ENCODE data around the gene SLC7A7.

DNA sequence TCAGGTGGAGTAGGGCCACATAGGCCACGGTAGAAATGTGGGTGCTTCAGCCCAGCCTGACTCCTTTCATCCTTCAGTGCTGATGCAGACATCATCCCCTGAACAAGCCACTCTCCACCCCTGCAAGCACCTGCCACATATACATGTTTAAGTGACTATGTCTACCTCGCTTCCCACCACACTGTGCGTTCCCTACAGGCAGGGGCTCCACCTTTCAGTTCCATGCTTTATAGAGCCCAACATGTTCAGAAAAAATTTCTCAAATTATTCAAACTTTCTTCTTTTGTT is 11.6 kb downstream of the SLC7A7 start:
- TF ChIP-seq, protein P1, sequence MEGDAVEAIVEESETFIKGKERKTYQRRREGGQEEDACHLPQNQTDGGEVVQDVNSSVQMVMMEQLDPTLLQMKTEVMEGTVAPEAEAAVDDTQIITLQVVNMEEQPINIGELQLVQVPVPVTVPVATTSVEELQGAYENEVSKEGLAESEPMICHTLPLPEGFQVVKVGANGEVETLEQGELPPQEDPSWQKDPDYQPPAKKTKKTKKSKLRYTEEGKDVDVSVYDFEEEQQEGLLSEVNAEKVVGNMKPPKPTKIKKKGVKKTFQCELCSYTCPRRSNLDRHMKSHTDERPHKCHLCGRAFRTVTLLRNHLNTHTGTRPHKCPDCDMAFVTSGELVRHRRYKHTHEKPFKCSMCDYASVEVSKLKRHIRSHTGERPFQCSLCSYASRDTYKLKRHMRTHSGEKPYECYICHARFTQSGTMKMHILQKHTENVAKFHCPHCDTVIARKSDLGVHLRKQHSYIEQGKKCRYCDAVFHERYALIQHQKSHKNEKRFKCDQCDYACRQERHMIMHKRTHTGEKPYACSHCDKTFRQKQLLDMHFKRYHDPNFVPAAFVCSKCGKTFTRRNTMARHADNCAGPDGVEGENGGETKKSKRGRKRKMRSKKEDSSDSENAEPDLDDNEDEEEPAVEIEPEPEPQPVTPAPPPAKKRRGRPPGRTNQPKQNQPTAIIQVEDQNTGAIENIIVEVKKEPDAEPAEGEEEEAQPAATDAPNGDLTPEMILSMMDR (conservative IDR thresholded peaks at IDR 0.05 in 1 of 2, IDR thresholded peaks at IDR 0.05 in 1 of 2; ENCODE audit: low read depth in 1 of 2, low read length in 2 of 2), result no peak
- TF ChIP-seq EZH2 (IDR thresholded peaks at IDR 0.05; ENCODE audit: low read length, missing control alignments), result no peak

Data from fibroblast of lung (primary cell).